HG03565 (cell line): Measurements from ENCODE around the gene FAM98C.

Source experiments
- ATAC-seq: cut with Tn5 transposase; IDR thresholded peaks from one replicate; pipeline ENCODE4 v1.9.1; 2021; ENCODE audit warnings: mild to moderate bottlenecking, moderate library complexity; ENCODE audit not compliant: unreplicated experiment

The FAM98C gene

GRCh38 chr19:38452430-38453366, 49.8 kb downstream of the FAM98C start:
- ATAC-seq: no peak

GRCh38 chr19:38453596-38453995, 50.7 kb downstream of the FAM98C start:
- no peak for ATAC-seq

- ATAC-seq: no peak
These were observed 52.1 kb downstream of the FAM98C start for GRCh38 chr19:38455031-38455430.

DNA sequence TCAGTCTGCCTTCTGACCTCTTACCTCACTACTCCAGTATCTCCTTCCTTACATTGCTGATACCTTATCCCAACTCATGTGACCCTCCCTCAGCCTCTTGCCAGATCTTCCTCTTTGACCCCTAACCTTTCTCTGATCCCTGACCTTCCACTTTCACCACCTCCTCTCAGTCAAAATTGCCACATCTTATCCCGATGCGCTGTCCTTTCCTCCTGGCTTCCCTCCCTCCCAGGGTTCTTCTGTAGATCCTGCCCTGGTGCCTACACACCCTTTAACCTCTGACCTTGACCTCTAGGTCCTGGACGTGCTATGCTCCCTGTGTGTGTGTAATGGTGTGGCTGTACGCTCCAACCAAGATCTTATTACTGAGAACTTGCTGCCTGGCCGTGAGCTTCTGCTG, 54.3 kb downstream of the FAM98C start:
- no peak for ATAC-seq

DNA sequence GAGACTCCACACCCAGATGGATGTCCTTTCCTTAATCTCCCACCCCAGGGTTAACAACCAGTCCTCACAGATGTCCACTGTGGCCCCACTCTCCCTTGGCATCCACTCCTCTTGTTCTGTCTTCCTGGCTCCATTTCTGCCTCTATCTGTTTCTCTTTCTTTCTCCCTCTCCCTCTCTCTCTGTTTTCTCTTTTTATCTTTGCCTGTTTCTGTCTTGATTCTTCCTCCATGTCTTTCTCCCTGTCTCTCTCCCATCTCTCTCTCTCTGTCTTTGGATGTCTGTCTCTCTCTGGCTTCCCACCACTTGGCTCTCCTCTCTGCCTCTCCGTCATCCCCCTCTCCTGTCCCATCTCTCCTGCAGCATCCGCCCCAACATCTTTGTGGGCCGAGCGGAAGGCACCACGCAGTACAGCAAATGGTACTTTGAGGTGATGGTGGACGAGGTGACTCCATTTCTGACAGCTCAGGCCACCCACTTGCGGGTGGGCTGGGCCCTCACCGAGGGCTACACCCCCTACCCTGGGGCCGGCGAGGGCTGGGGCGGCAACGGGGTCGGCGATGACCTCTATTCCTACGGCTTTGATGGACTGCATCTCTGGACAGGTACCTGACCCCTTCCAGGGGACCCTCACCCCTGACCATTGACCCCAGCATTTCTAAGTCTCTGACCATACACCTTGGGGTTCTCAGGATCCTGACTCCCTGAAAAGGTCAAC, 55.0 kb downstream of the FAM98C start:
- ATAC-seq: no peak
